KOPT-K1 (cell line): ENCODE measurements around the gene PAPPA.

Source experiments
- H3K27ac ChIP-seq: fragments of 200-600 bp; sonication (generic); 2 replicates; pipeline ENCODE4 v1.5.1; 2016; ENCODE audit warnings: antibody characterized with exemption, mild to moderate bottlenecking, low read depth, low read length; ENCODE audit not compliant: poor library complexity, severe bottlenecking
- H3K36me3 ChIP-seq: fragments of 200-600 bp; sonication (generic); 2 replicates; pipeline ENCODE4 v1.5.1; 2017; ENCODE audit warnings: antibody characterized with exemption, mild to moderate bottlenecking, low read length, moderate library complexity; ENCODE audit not compliant: insufficient read depth
- H3K9me3 ChIP-seq: fragments of 200-600 bp; sonication (generic); 2 replicates; pipeline ENCODE4 v1.5.1; 2017; ENCODE audit warnings: antibody characterized with exemption, low read length, mild to moderate bottlenecking; ENCODE audit not compliant: insufficient read depth, poor library complexity, severe bottlenecking

The PAPPA gene

GRCh38 chr9:116187570-116188170 is 34.1 kb downstream of the PAPPA start:
- no peaks in the 10 kb centered on the region for H3K36me3 ChIP-seq
- H3K27ac ChIP-seq: no peak overlapping the region
- H3K9me3 ChIP-seq: no peaks in the 10 kb centered on the region

DNA sequence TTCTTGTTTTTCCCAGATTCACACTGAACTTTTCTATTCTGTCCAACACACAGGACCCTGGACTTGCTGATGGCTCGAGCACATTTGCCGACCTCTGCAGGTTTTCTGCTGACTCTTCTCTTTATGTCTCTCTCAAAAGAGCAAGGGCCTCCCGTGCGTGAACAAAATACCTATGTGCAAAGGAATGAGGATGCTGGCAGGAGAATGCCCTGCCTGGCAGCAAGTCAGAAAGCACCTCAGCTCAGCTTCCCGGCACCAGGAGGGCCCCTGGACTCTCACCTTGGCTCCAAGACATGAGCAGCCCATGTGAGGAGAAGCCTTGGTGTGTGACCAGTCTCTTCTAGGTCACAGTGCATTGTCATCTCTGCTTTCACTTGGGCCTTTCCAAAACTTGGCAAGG is 36.1 kb downstream of the PAPPA start:
- Histone ChIP-seq H3K36me3 (no peaks in the 10 kb centered on the region), H3K27ac (no peak overlapping the region), H3K9me3 (no peaks in the 10 kb centered on the region)

DNA sequence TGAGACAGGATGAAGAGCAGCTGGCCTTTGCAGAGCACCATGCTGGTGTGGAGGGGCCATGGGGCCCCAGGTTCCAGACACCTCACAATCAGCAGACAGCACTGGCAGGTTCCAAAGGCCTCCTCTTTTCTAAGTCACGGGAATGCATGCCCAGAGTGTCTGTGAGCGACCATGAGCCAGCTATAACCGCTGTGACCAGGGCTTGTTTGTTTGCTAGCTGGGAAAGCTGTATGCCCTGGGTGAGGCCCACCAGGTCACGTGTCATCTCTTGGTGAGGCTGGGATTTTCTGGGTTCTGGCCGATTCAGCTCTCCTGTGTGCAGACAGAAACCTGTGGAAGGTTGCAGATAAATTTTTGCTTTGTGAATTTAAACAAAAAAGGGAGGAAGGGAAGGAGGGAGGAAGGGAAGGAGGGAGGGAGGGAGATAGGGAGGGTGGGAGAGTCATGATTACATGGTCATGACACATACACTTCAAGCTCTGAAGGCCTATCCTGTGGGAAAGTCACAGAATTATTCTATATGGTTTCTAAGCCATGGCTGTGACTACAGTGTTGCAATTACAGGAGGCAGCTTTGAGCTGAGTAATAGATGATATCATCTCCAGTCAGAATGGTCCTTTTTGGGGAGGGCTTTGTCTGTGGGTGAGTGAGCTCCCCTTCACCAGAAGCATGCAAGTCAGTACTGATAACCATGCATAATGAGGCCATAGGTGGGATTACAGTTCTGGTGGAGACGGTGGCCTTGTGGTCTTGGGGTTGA is 37.2 kb downstream of the PAPPA start:
- Histone ChIP-seq H3K9me3 (no peaks in the 10 kb centered on the region), H3K27ac (no peak overlapping the region), H3K36me3 (no peaks in the 10 kb centered on the region)

GRCh38 chr9:116191576-116192415 is 38.2 kb downstream of the PAPPA start:
- H3K36me3 ChIP-seq: no peaks in the 10 kb centered on the region
- no peaks in the 10 kb centered on the region for H3K9me3 ChIP-seq
- no peak overlapping the region for H3K27ac ChIP-seq

DNA sequence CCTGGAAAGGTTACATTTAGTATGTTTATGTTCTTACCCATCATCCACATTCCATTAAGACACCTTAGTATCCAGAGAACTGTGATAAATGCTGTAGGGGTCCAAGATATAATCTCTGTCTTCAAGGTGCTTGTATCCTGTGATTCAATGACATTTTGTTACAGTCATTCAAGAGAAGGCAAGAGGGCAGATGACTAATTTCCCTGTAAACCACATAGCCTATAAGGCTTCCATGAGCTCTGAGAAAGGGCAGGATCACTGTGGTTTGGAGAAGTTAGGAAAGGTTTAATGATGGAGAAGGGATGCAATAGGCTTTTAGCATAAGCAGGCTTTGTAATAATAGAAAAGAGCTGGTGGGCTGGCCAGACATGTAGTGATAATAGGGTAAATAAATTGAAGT is 40.0 kb downstream of the PAPPA start:
- H3K36me3 ChIP-seq: no peaks in the 10 kb centered on the region
- H3K27ac ChIP-seq: no peak overlapping the region
- no peaks in the 10 kb centered on the region for H3K9me3 ChIP-seq

DNA sequence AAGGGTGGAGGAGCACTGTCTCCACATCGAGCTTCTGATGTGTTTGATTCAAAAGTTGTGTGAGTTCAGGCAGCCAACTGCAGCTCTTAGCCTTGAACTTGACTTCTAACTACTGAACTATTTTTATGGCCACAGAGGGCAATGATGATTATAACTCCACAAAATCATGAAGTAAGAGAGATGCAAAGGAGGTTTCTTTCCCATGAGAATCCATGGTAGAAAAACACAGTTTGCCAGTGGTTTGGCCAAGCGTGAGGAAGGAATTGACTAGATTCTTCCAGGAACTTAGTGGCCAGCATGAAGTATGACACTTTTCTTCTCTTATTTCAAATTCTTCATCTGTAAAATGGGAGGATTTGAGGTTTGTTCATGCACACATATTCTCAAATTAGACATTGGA is 43.2 kb downstream of the PAPPA start:
- H3K9me3 ChIP-seq: no peaks in the 10 kb centered on the region
- no peaks in the 10 kb centered on the region for H3K36me3 ChIP-seq
- no peak overlapping the region for H3K27ac ChIP-seq

- Histone ChIP-seq H3K36me3 (no peaks in the 10 kb centered on the region), H3K27ac (no peak overlapping the region), H3K9me3 (no peaks in the 10 kb centered on the region)
These were observed 44.8 kb downstream of the PAPPA start for GRCh38 chr9:116198344-116198743.

DNA sequence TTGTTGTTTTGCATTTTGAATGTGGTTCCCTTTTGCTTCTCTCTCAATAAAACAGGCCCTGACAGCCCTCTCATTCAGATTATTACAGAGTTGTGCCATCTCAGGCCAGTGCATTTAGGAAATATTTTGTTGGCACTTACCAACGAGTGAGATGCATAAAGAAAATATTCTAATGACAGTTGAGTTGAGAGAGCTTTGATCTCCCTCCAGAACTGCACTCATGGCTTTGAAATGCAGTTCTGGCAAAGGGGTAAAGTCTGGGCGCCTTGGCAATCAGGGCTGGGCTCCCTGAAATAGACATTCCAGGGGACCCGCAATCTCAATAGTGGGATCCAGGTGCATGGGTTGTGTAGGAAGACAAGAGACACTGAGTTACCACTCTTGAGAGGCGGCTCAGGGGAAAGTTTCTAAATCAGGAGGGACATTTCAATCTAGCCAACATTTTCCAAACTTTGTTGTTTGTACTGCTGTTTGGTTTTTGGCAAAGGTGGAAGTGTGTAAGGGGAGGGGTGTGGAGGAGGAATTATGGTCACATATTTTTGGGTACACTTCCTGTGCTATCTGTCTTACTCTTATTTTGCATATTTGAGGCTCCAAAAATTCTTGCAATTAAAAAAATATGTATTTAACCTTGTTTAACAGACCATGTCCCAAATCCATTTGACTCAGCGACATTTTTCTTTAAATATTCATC is 48.8 kb downstream of the PAPPA start:
- Histone ChIP-seq H3K27ac (no peak overlapping the region), H3K36me3 (no peaks in the 10 kb centered on the region), H3K9me3 (no peaks in the 10 kb centered on the region)

- H3K36me3 ChIP-seq: no peaks in the 10 kb centered on the region
- no peak overlapping the region for H3K27ac ChIP-seq
- no peaks in the 10 kb centered on the region for H3K9me3 ChIP-seq
These were observed 50.8 kb downstream of the PAPPA start for GRCh38 chr9:116204252-116204882.

DNA sequence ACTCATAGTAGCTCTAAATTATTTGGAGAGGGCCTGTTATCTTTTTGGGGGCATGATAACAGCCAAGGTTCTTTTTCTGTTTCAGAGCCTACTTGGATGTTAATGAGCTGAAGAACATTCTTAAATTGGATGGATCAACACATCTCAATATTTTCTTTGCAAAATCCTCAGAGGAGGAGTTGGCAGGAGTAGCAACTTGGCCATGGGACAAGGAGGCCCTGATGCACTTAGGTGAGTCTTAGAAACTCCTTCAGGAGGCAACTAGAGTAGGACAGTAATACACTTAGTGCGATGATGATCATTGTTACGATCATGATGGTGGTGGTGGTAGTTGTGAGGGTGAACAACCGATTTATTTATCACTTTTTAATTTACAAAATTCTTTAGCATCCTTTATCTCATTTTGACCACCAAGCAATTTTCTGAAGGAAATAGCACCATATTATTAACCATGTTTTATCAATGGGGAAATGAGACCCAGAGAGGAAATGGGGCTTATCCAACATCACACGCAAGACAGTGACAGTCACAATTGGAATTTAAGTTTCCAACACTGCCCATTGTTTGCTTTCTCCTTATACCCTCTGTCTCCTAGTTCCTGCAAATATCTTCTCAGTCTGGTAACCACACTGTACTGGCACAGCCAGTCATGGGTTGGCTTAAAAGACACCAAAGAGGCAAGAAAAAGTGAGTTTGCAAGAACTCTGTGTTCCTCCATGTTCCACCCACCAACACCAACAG is 54.0 kb downstream of the PAPPA start:
- Histone ChIP-seq H3K9me3 (no peaks in the 10 kb centered on the region), H3K36me3 (no peaks in the 10 kb centered on the region), H3K27ac (no peak overlapping the region)

GRCh38 chr9:116208417-116209232 is 55.0 kb downstream of the PAPPA start:
- no peak overlapping the region for H3K27ac ChIP-seq

DNA sequence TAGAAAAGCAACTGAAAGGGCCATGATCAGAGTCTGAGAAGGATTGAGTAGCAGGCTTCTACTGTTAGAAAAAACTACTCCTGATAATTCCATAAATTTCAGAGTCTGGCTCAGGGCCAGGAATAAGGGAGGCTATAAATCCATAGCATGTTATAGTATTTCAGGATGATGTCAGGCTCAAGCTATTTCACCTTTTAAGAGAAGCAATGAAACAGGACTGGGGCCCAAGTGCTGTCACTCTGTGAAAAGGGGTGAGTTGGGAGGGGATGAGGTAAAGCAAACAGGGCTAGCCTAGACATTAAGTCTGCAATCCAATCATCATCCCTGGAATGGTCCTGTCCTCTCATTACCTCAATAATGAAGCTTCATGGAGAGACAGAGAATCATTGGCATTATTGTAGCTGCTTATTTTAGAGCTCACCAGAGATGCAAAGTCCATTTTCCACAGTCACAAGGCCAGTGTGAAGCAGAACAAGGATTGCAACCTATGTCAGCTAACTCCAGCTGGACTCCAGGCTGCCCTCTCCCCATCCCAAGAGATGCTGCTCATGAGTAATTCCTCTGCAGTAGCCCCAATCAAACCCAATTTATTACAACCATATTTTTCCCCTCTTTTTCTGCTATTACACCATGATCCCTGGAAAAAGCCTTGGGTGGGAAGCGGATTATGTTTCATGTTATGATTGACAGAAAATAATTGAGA is 56.0 kb downstream of the PAPPA start:
- no peaks in the 10 kb centered on the region for H3K9me3 ChIP-seq
- H3K36me3 ChIP-seq: no peaks in the 10 kb centered on the region
- no peak overlapping the region for H3K27ac ChIP-seq

More at GRCh38 chr9:116208417-116209232, 55.0 kb downstream of the PAPPA start:
- Histone ChIP-seq H3K9me3 (no peaks in the 10 kb centered on the region), H3K36me3 (no peaks in the 10 kb centered on the region)
